ENCODE results near the gene RFX2. TPM values are rescaled to one million over a fixed set of nuclear protein-coding genes. Genes with fewer than 3 reads are reported as not detected.

RFX2 gene
- total and polyA plus RNA-seq, 4 donors, result 13.1 to 54.2 (median 20.0) TPM

- H3K9me3 ChIP-seq (ENCODE audit: control insufficient read depth in 4 of 4, insufficient read depth in 3 of 4, low read length in 3 of 4), result no peaks in the 10 kb centered on the region
- no peak for DNase-seq
- H3K4me3 ChIP-seq, result peak overlapping the region; percentile 50
- ATAC-seq (ENCODE audit: insufficient read depth, low FRiP score), result no peak
- 46 to 49% methylated on average over 28 to 33 of the region's 33 CpGs for WGBS, 2 donors
- peaks cover 8 to 45% (median 25%) of the 10 kb centered on the region in 5 donors for H3K4me1 ChIP-seq (ENCODE audit: control insufficient read depth in 5 of 5, insufficient read depth in 5 of 5, low read length in 5 of 5)
- H3K9ac ChIP-seq (ENCODE audit: insufficient read depth in 1 of 2, low read length in 2 of 2), result peak overlapping the region; percentile 32 to 46
- no peak for TF ChIP-seq CTCF (IDR thresholded peaks at IDR 0.05; ENCODE audit: control extremely low read depth, extremely low read depth)
- H3K36me3 ChIP-seq (ENCODE audit: control insufficient read depth in 4 of 4, insufficient read depth in 4 of 4, low read length in 4 of 4), result peaks cover 0 to 7% (median 5%) of the 10 kb centered on the region in 4 donors
- H3K27me3 ChIP-seq (ENCODE audit: control insufficient read depth in 3 of 3, insufficient read depth in 3 of 3, low read length in 2 of 3), result no peaks in the 10 kb centered on the region
- peak overlapping the region; percentile 90 to 93 for H3K27ac ChIP-seq (ENCODE audit: low read depth in 1 of 2, low read length in 1 of 2)
Measured at GRCh38 chr19:5978606-5979552, 131.4 kb downstream of the RFX2 start.

- DNase-seq, result peak; percentile 99 to 100 (median 100)
- no peaks in the 10 kb centered on the region for H3K27me3 ChIP-seq (ENCODE audit: control insufficient read depth in 3 of 3, insufficient read depth in 3 of 3, low read length in 2 of 3)
- H3K9ac ChIP-seq (ENCODE audit: insufficient read depth in 1 of 2, low read length in 2 of 2), result peak within 1 kb of the TSS; percentile 59 to 88
- H3K4me3 ChIP-seq, result peak within 1 kb of the TSS; percentile 86
- H3K27ac ChIP-seq (ENCODE audit: low read depth in 1 of 2, low read length in 1 of 2), result peak within 1 kb of the TSS; percentile 93 to 94
- H3K9me3 ChIP-seq (ENCODE audit: control insufficient read depth in 4 of 4, insufficient read depth in 3 of 4, low read length in 3 of 4), result no peaks in the 10 kb centered on the region
- H3K4me1 ChIP-seq (ENCODE audit: control insufficient read depth in 5 of 5, insufficient read depth in 5 of 5, low read length in 5 of 5), result peaks cover 8 to 36% (median 16%) of the 10 kb centered on the region in 5 donors
- peak; percentile 96 for ATAC-seq (ENCODE audit: insufficient read depth, low FRiP score)
- no peak for TF ChIP-seq CTCF (IDR thresholded peaks at IDR 0.05; ENCODE audit: control extremely low read depth, extremely low read depth)
- peaks cover 0 to 7% (median 5%) of the 10 kb centered on the region in 4 donors for H3K36me3 ChIP-seq (ENCODE audit: control insufficient read depth in 4 of 4, insufficient read depth in 4 of 4, low read length in 4 of 4)
- WGBS, 2 donors, result 0 to 1% methylated on average over 78 to 88 of the region's 88 CpGs
Measured at GRCh38 chr19:5977785-5978605, 132.3 kb downstream of the RFX2 start, which contains the start of gene RANBP3. Gene RANBP3 (minus strand): TSS chr19:5978140. CDS start chr19:5978082, 58 bp downstream.

- peak overlapping the region; percentile 87 to 94 for H3K27ac ChIP-seq (ENCODE audit: low read depth in 1 of 2, low read length in 1 of 2)
- ATAC-seq (ENCODE audit: insufficient read depth, low FRiP score) (peak; percentile 0), DNase-seq (no peak)
- peaks cover 8 to 35% (median 15%) of the 10 kb centered on the region in 5 donors for H3K4me1 ChIP-seq (ENCODE audit: control insufficient read depth in 5 of 5, insufficient read depth in 5 of 5, low read length in 5 of 5)
- TF ChIP-seq CTCF (IDR thresholded peaks at IDR 0.05; ENCODE audit: control extremely low read depth, extremely low read depth), result no peak
- 1% methylated on average over 34 to 43 of the region's 43 CpGs for WGBS, 2 donors
- peak overlapping the region; percentile 59 to 88 for H3K9ac ChIP-seq (ENCODE audit: insufficient read depth in 1 of 2, low read length in 2 of 2)
- H3K27me3 ChIP-seq (ENCODE audit: control insufficient read depth in 3 of 3, insufficient read depth in 3 of 3, low read length in 2 of 3), result no peaks in the 10 kb centered on the region
- H3K4me3 ChIP-seq, result peak overlapping the region; percentile 86
- no peaks in the 10 kb centered on the region for H3K9me3 ChIP-seq (ENCODE audit: control insufficient read depth in 4 of 4, insufficient read depth in 3 of 4, low read length in 3 of 4)
- peaks cover 0 to 7% (median 5%) of the 10 kb centered on the region in 4 donors for H3K36me3 ChIP-seq (ENCODE audit: control insufficient read depth in 4 of 4, insufficient read depth in 4 of 4, low read length in 4 of 4)
Measured at GRCh38 chr19:5977222-5977784, 133.0 kb downstream of the RFX2 start.
